ENCODE results near the gene SREBF1. TPM values are rescaled to one million over a fixed set of nuclear protein-coding genes. Genes with fewer than 3 reads are reported as not detected.

SREBF1 gene
- total RNA-seq, 1 experiment from 2014 or later: 230 TPM

- H3K4me3 ChIP-seq (ENCODE audit: low read depth in 2 of 2, low read length in 2 of 2): peak overlapping the region; percentile 49 to 65
- intact Hi-C loops (cut with micrococcal nuclease; ENCODE audit: unreplicated experiment) (loop anchor here (10.0 kb wide), 1 partner anchor 211 kb away; the partner anchor contains the start of genes ATPAF2 and GID4), in situ Hi-C loops (cut with HindIII; ENCODE audit: low pct_unique_long_range_greater_than_20kb, low sequenced_read_pairs) (no loop called here)
- H3K27me3 ChIP-seq (ENCODE audit: control insufficient read depth, insufficient read depth, low read length): no peaks in the 10 kb centered on the region
- ChIA-PET POLR2A (no interaction called here), CTCF (no interaction called here)
- peak; percentile 88 for ATAC-seq
- no TSS peak for BruUV-seq (replicated peaks)
- no peak for TF ChIP-seq SIN3A (IDR thresholded peaks at IDR 0.05; ENCODE audit: borderline replicate concordance, insufficient read depth, low read depth, low read length)
- TF ChIP-seq TCF7L2 (IDR thresholded peaks at IDR 0.05; ENCODE audit: low read depth, low read length): no peak
- no peak for TF ChIP-seq POLR2AphosphoS5 (IDR thresholded peaks at IDR 0.05; ENCODE audit: low read depth, low read length)
- no peak for TF ChIP-seq CTCF (IDR thresholded peaks at IDR 0.05)
- no peak for TF ChIP-seq REST (IDR thresholded peaks at IDR 0.05; ENCODE audit: insufficient read depth in 1 of 2, low read depth in 2 of 2, low read length in 1 of 2)
- no peaks in the 10 kb centered on the region; the same call in none of the 2 replicates for H3K36me3 ChIP-seq (ENCODE audit: control insufficient read depth, insufficient read depth, low read length)
- no peak for DNase-seq (ENCODE audit: low read depth, low spot score)
- peaks cover 89% of the 10 kb centered on the region for H3K4me1 ChIP-seq (ENCODE audit: control insufficient read depth, insufficient read depth, low read length)
- H3K9me3 ChIP-seq (ENCODE audit: control insufficient read depth, insufficient read depth, low read depth, low read length): no peaks in the 10 kb centered on the region
- H3K27ac ChIP-seq (ENCODE audit: low read length): peak overlapping the region; percentile 96
Measured at GRCh38 chr17:17823433-17824118, 13.2 kb downstream of the SREBF1 start.

- peak overlapping the region; percentile 77 for H3K27ac ChIP-seq (ENCODE audit: low read length)
- ChIA-PET POLR2A (no interaction called here), CTCF (no interaction called here)
- H3K36me3 ChIP-seq (ENCODE audit: control insufficient read depth, insufficient read depth, low read length): no peaks in the 10 kb centered on the region; the same call in none of the 2 replicates
- no TSS peak for BruUV-seq (replicated peaks)
- DNase-seq (ENCODE audit: low read depth, low spot score): no peak
- peak overlapping the region; percentile 49 to 65 for H3K4me3 ChIP-seq (ENCODE audit: low read depth in 2 of 2, low read length in 2 of 2)
- intact Hi-C loops (cut with micrococcal nuclease; ENCODE audit: unreplicated experiment) (loop anchor here (10.0 kb wide), 1 partner anchor 212 kb away; the partner anchor contains the start of genes ATPAF2 and GID4), in situ Hi-C loops (cut with HindIII; ENCODE audit: low pct_unique_long_range_greater_than_20kb, low sequenced_read_pairs) (no loop called here)
- H3K9me3 ChIP-seq (ENCODE audit: control insufficient read depth, insufficient read depth, low read depth, low read length): no peaks in the 10 kb centered on the region
- ATAC-seq: no peak
- TF ChIP-seq TCF7L2 (IDR thresholded peaks at IDR 0.05; ENCODE audit: low read depth, low read length): no peak
- TF ChIP-seq CTCF (IDR thresholded peaks at IDR 0.05): no peak
- TF ChIP-seq SIN3A (IDR thresholded peaks at IDR 0.05; ENCODE audit: borderline replicate concordance, insufficient read depth, low read depth, low read length): no peak
- TF ChIP-seq REST (IDR thresholded peaks at IDR 0.05; ENCODE audit: insufficient read depth in 1 of 2, low read depth in 2 of 2, low read length in 1 of 2): no peak
- TF ChIP-seq POLR2AphosphoS5 (IDR thresholded peaks at IDR 0.05; ENCODE audit: low read depth, low read length): no peak
- H3K4me1 ChIP-seq (ENCODE audit: control insufficient read depth, insufficient read depth, low read length): peaks cover 81% of the 10 kb centered on the region
- H3K27me3 ChIP-seq (ENCODE audit: control insufficient read depth, insufficient read depth, low read length): no peaks in the 10 kb centered on the region
Measured at GRCh38 chr17:17822616-17823015, 14.2 kb downstream of the SREBF1 start.
